ENCODE results near the gene FICD.

DNA sequence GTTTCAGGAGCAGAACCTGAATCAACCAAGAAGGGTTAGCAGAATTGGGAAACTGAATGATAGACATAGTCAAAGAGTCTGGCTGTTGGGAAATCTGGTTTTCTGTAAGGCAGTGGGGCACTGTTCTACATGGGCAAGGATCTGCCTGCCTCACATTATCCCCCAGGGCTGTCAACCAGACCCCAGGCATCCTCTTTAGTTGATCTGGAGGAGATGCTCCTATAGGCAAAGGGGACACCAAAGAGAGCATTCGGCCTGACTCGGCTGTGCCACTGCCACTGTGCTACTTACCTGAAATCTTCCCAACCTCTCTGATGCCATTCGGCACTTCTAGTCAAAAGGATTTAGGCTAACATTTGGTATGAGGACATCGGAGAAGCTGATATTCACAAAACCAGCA is 51.4 kb downstream of the FICD start:
- TF ChIP-seq POLR2AphosphoS5 (IDR thresholded peaks at IDR 0.05) (no peak), EP300 (IDR thresholded peaks at IDR 0.05; ENCODE audit: low read depth) (no peak), POLR2A (IDR thresholded peaks at IDR 0.05) (no peak)
- TF ChIP-seq, protein P1, sequence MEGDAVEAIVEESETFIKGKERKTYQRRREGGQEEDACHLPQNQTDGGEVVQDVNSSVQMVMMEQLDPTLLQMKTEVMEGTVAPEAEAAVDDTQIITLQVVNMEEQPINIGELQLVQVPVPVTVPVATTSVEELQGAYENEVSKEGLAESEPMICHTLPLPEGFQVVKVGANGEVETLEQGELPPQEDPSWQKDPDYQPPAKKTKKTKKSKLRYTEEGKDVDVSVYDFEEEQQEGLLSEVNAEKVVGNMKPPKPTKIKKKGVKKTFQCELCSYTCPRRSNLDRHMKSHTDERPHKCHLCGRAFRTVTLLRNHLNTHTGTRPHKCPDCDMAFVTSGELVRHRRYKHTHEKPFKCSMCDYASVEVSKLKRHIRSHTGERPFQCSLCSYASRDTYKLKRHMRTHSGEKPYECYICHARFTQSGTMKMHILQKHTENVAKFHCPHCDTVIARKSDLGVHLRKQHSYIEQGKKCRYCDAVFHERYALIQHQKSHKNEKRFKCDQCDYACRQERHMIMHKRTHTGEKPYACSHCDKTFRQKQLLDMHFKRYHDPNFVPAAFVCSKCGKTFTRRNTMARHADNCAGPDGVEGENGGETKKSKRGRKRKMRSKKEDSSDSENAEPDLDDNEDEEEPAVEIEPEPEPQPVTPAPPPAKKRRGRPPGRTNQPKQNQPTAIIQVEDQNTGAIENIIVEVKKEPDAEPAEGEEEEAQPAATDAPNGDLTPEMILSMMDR (IDR thresholded peaks at IDR 0.05): no peak
